ENCODE measurements around the gene ANO6. TPM values are rescaled to one million over a fixed set of nuclear protein-coding genes. Genes with fewer than 3 reads are reported as not detected.

ANO6 gene
- total and polyA plus RNA-seq, 2 of the 4 experiments (the other 2 are of a cell fraction) = 21.6 to 41.0 TPM

GRCh38 chr12:45469902-45470301, 254.0 kb downstream of the ANO6 start:
- ATAC-seq (ENCODE audit: low read depth) (no peak), DNase-seq (no peak)
- Histone ChIP-seq H2AK9ac (replicated peaks; ENCODE audit: low read depth, low read length, poor library complexity) (no peak overlapping the region), H3K4ac (ENCODE audit: low read depth, low read length) (no peak overlapping the region), H3K4me2 (ENCODE audit: low read depth, low read length) (no peak overlapping the region), H3K4me1 (ENCODE audit: control insufficient read depth, insufficient read depth, low read length) (no peaks in the 10 kb centered on the region), H2AK5ac (ENCODE audit: low read depth, low read length) (no peak overlapping the region), H2BK15ac (ENCODE audit: low read depth, low read length) (no peak overlapping the region), H2BK120ac (ENCODE audit: low read depth, low read length) (no peak overlapping the region), H3K56ac (ENCODE audit: extremely low read depth, insufficient read depth, low read length) (no peak overlapping the region), H3K27me3 (ENCODE audit: control insufficient read depth, insufficient read depth, low read length) (peaks cover 2% of the 10 kb centered on the region; the same call in 1 of the 2 replicates), H2BK5ac (ENCODE audit: low read depth, low read length, poor library complexity, severe bottlenecking) (no peak overlapping the region), H3K9ac (ENCODE audit: low read depth, low read length) (no peak overlapping the region), H3K79me1 (ENCODE audit: low read depth in 1 of 2, low read length in 2 of 2) (no peaks in the 10 kb centered on the region), H4K91ac (ENCODE audit: insufficient read depth, low read depth, low read length) (no peak overlapping the region), H4K5ac (ENCODE audit: low read depth, low read length) (no peak overlapping the region), H4K20me1 (ENCODE audit: insufficient read depth, low read length) (no peaks in the 10 kb centered on the region), H3K23ac (ENCODE audit: low read depth, low read length) (no peak overlapping the region), H3K4me3 (ENCODE audit: insufficient read depth, low read depth, low read length) (no peak overlapping the region), H3K9me1 (ENCODE audit: insufficient read depth, low read length) (no peaks in the 10 kb centered on the region), H2BK20ac (ENCODE audit: low read depth, low read length) (no peak overlapping the region), H2AFZ (replicated peaks; ENCODE audit: low read length, poor library complexity) (no peak overlapping the region), H4K8ac (ENCODE audit: low read depth in 2 of 2, low read length in 2 of 2) (no peak overlapping the region), H3K14ac (replicated peaks; ENCODE audit: low read depth, low read length) (no peak overlapping the region), H3K27ac (ENCODE audit: insufficient read depth, low read length) (no peak overlapping the region), H3K18ac (ENCODE audit: low read depth, low read length) (no peak overlapping the region), H3K9me3 (ENCODE audit: control insufficient read depth, insufficient read depth, low read length) (no peaks in the 10 kb centered on the region), H3K36me3 (ENCODE audit: control insufficient read depth, insufficient read depth, low read length) (no peaks in the 10 kb centered on the region)
- POLR2A ChIA-PET (ENCODE audit: unreplicated experiment) = no interaction called here
- BruUV-seq (replicated peaks) = no TSS peak
- in situ Hi-C loops (cut with MboI; ENCODE audit: low sequenced_read_pairs) = no loop called here
- CTCF ChIA-PET = no interaction called here
- no CpG with 5 or more reads among the region's 4 CpGs for WGBS, 2 experiments (ENCODE audit: extremely low coverage in 2 of 2, insufficient read length in 1 of 2)
- dilution Hi-C loops (cut with HindIII; ENCODE audit: low sequenced_read_pairs, unreplicated experiment) = no loop called here
- no peak for TF ChIP-seq BHLHE40 (IDR thresholded peaks at IDR 0.05; ENCODE audit: low read depth, low read length)
- no peak for TF ChIP-seq CTCF (conservative IDR thresholded peaks at IDR 0.05; ENCODE audit: low read depth, low read length)
- no peak for TF ChIP-seq RFX5 (IDR thresholded peaks at IDR 0.05; ENCODE audit: low read depth, low read length)
- TF ChIP-seq NFE2L2 (IDR thresholded peaks at IDR 0.05; ENCODE audit: low read depth, low read length) = no peak
- TF ChIP-seq USF2 (IDR thresholded peaks at IDR 0.05; ENCODE audit: low read depth, low read length) = no peak
- no peak for TF ChIP-seq RAD21 (IDR thresholded peaks at IDR 0.05; ENCODE audit: low read length)
- TF ChIP-seq RCOR1 (IDR thresholded peaks at IDR 0.05; ENCODE audit: insufficient replicate concordance, low read length) = no peak
- intact Hi-C loops (cut with micrococcal nuclease) = no loop called here

Data from IMR-90 (cell line).